A549 (cell line): ENCODE results near the gene PRELID3B. TPM values are rescaled to one million over a fixed set of nuclear protein-coding genes. Genes with fewer than 3 reads are reported as not detected.

Experiments
- ATAC-seq, 2 experiments: fragments of 200-7000 bp in 1 of 2; fragments of >200 bp in 1 of 2; cut with Nextera tagmentation in 1 of 2; cut with Tn5 transposase in 1 of 2; 3 replicates each; pipeline versions ENCODE4 v1.8.0 to v1.9.1; 2018 to 2020; ENCODE audit warnings: mild to moderate bottlenecking in 1 of 2, moderate library complexity in 1 of 2
- CTCF ChIA-PET: fragments of 300-600 bp; sonication (Branson Sonifier 250); formaldehyde crosslinking; extraction: SDS; loops from one replicate; lab custom pipeline; 2021; ENCODE audit warnings: antibody characterized with exemption, inconsistent platforms; lab: Yijun Ruan, JAX
- POLR2A ChIA-PET: fragments of 350-600 bp; formaldehyde crosslinking; extraction: SDS; loops from one replicate; lab custom pipeline; 2021; ENCODE audit warnings: antibody characterized with exemption, inconsistent platforms; lab: Yijun Ruan, JAX
- DNase-seq, 2 experiments: peaks; one replicate each; pipeline versions ENCODE4 v3.0.0 to v3.0.0-alpha.2; 2011 to 2016; ENCODE audit warnings: low read depth in 1 of 2, low spot score in 1 of 2
- FAIRE-seq: peaks from 2 replicates; lab custom pipeline; 2011; peaks lifted over from hg19 to GRCh38; lab: Jason Lieb, UNC
- H3K27ac ChIP-seq, 2 experiments: fragments of >200 bp; sonication (Bioruptor Twin); formaldehyde crosslinking; 3 replicates each; pipeline ENCODE4 v1.5.1; 2016 to 2017
- H3K4me1 ChIP-seq: fragments of >200 bp; sonication (Bioruptor Twin); formaldehyde crosslinking; 3 replicates; pipeline ENCODE4 v1.6.1; 2016
- H3K4me2 ChIP-seq: fragments of >200 bp; sonication (Bioruptor Twin); formaldehyde crosslinking; 3 replicates; pipeline ENCODE4 v1.6.1; 2016
- H3K4me3 ChIP-seq: fragments of >200 bp; sonication (Bioruptor Twin); formaldehyde crosslinking; 3 replicates; pipeline ENCODE4 v1.5.1; 2016
- H3K9me3 ChIP-seq: fragments of >200 bp; sonication (Bioruptor Twin); formaldehyde crosslinking; 3 replicates; pipeline ENCODE4 v1.6.1; 2016
- BHLHE40 ChIP-seq: IDR thresholded peaks from 2 replicates; pipeline ENCODE4 v1.6.1; 2012; ENCODE audit warnings: low read depth, low read length, inconsistent platforms
- CEBPB ChIP-seq, 2 experiments: fragments of >200 bp in 1 of 2; sonication (Bioruptor Twin) in 1 of 2; formaldehyde crosslinking in 1 of 2; IDR thresholded peaks; 2 replicates each; pipeline ENCODE4 v1.6.1; 2012 to 2016
- CHD2 ChIP-seq: fragments of 150-350 bp; IDR thresholded peaks from 2 replicates; pipeline ENCODE4 v1.6.1; 2014; ENCODE audit warnings: low read length; ENCODE audit not compliant: partially characterized antibody
- EP300 ChIP-seq, 2 experiments: fragments of >200 bp; sonication (Bioruptor Twin); formaldehyde crosslinking; IDR thresholded peaks; 2 replicates in 1 of 2; 3 replicates in 1 of 2; pipeline ENCODE4 v1.6.1; 2016 to 2017
- FOSB ChIP-seq: fragments of 250-450 bp; sonication (Bioruptor Pico); IDR thresholded peaks from 2 replicates; pipeline ENCODE4 v1.5.0; 2020; ENCODE audit warnings: mild to moderate bottlenecking, moderate library complexity
- FOSL2 ChIP-seq, 2 experiments: fragments of 450-650 bp in 1 of 2; fragments of >200 bp in 1 of 2; sonication (Bioruptor Twin) in 1 of 2; formaldehyde crosslinking; IDR thresholded peaks; 2 replicates each; pipeline versions ENCODE4 v1.5.0 to v1.6.1; 2016 to 2020; ENCODE audit warnings: mild to moderate bottlenecking in 1 of 2, moderate library complexity in 1 of 2
- FOXS1 ChIP-seq: fragments of 250-450 bp; sonication (Bioruptor Pico); IDR thresholded peaks from 2 replicates; pipeline ENCODE4 v1.5.0; 2020; ENCODE audit warnings: mild to moderate bottlenecking, moderate library complexity
- HES2 ChIP-seq: fragments of >200 bp; sonication (Bioruptor Twin); formaldehyde crosslinking; IDR thresholded peaks from 2 replicates; pipeline ENCODE4 v1.6.1; 2016
- HMGXB4 ChIP-seq: fragments of 250-450 bp; sonication (Bioruptor Pico); IDR thresholded peaks from 2 replicates; pipeline ENCODE4 v1.5.0; 2021; ENCODE audit warnings: mild to moderate bottlenecking, moderate library complexity, borderline replicate concordance
- JUN ChIP-seq, 2 experiments: fragments of >200 bp; sonication (Bioruptor Twin); formaldehyde crosslinking; IDR thresholded peaks; 2 replicates in 1 of 2; 3 replicates in 1 of 2; pipeline ENCODE4 v1.6.1; 2016 to 2017
- KDM5A ChIP-seq: fragments of 200-600 bp; sonication (generic); IDR thresholded peaks from 2 replicates; pipeline ENCODE4 v1.6.1; 2016; ENCODE audit warnings: antibody characterized with exemption, mild to moderate bottlenecking
- MYC ChIP-seq: IDR thresholded peaks from 2 replicates; pipeline ENCODE4 v1.6.1; 2012; ENCODE audit warnings: mild to moderate bottlenecking, inconsistent platforms, low read length, improper control_type of control experiment, borderline replicate concordance
- PBX3 ChIP-seq: IDR thresholded peaks from 2 replicates; pipeline ENCODE4 v1.6.1; 2012
- RFX5 ChIP-seq: fragments of 450-650 bp; IDR thresholded peaks from 2 replicates; pipeline ENCODE4 v1.7.1; 2014; ENCODE audit warnings: antibody characterized with exemption, mild to moderate bottlenecking, moderate library complexity
- RNF2 ChIP-seq: fragments of 200-600 bp; sonication (generic); IDR thresholded peaks from 2 replicates; pipeline ENCODE4 v1.6.1; 2016; ENCODE audit warnings: low read depth, mild to moderate bottlenecking, antibody characterized with exemption, moderate library complexity, borderline replicate concordance
- SMC3 ChIP-seq: fragments of >200 bp; sonication (Bioruptor Twin); formaldehyde crosslinking; IDR thresholded peaks from 3 replicates; pipeline ENCODE4 v1.6.1; 2018; ENCODE audit warnings: inconsistent platforms
- SREBF2 ChIP-seq: fragments of 450-650 bp; IDR thresholded peaks from 2 replicates; pipeline ENCODE4 v1.6.1; 2014; ENCODE audit warnings: mild to moderate bottlenecking, moderate library complexity
- TFCP2L1 ChIP-seq: fragments of 250-450 bp; sonication (Bioruptor Pico); IDR thresholded peaks from 2 replicates; pipeline ENCODE4 v1.5.0; 2021; ENCODE audit warnings: mild to moderate bottlenecking
- TP53 ChIP-seq: fragments of 250-450 bp; sonication (Bioruptor Pico); IDR thresholded peaks from 2 replicates; pipeline ENCODE4 v1.5.0; 2021; ENCODE audit warnings: mild to moderate bottlenecking, moderate library complexity
- USF2 ChIP-seq: fragments of 450-650 bp; IDR thresholded peaks from 2 replicates; pipeline ENCODE4 v1.6.1; 2014; ENCODE audit warnings: antibody characterized with exemption
- ZNF302 ChIP-seq: fragments of 250-450 bp; sonication (Bioruptor Pico); IDR thresholded peaks from 2 replicates; pipeline ENCODE4 v1.9.0; 2021; ENCODE audit warnings: inconsistent platforms, mild to moderate bottlenecking, moderate library complexity
- WGBS: methylation state at CpG from one replicate; pipeline ENCODE4 v1.1.6; 2017; ENCODE audit errors: missing lambda C conversion rate; 5-methylcytosine and 5-hydroxymethylcytosine counted together
- polyA plus RNA-seq, 4 experiments: library from polyadenylated mRNA; depleted of rRNA in 3 of 4; stranded (reverse); fragments of >200 nt; fragmentation: RNase III in 1 of 4; extraction: RNeasy Plus Mini Kit Qiagen cat#74134 plus additional on column Dnase treatment in 1 of 4; gene quantifications; 2 replicates in 3 of 4; 3 replicates in 1 of 4; pipeline ENCODE4 v1.2.3, GENCODE V29; 2011 to 2017

Gene PRELID3B
- polyA plus RNA-seq, 2 of the 4 experiments (the other 2 are of a cell fraction), result 85.6 to 143 TPM

- no peak for TF ChIP-seq SMC3
- TF ChIP-seq ZNF302 (CRISPR knock-in tag), result no peak
- no peak for TF ChIP-seq JUN (IDR thresholded peaks at IDR 0.05)
- POLR2A ChIA-PET, result no interaction called here
- Histone ChIP-seq H3K4me2 (no peak overlapping the region), H3K4me1 (peaks cover 6% of the 10 kb centered on the region; the same call in 1 of the 3 replicates), H3K9me3 (no peaks in the 10 kb centered on the region), H3K27ac (no peak overlapping the region), H3K4me3 (no peak overlapping the region)
- 88% methylated on average over 9 of the region's 9 CpGs for WGBS
- no peak for DNase-seq
- FAIRE-seq, result no peak
- no peak for ATAC-seq
- CTCF ChIA-PET, result no interaction called here
Observed at GRCh38 chr20:58986286-58986967, 56.2 kb downstream of the PRELID3B start.

- WGBS, result 96% methylated on average over 5 of the region's 5 CpGs
- CTCF ChIA-PET, result interaction anchor here (1.1 kb wide), 1 partner anchor 9 kb away, joined by 7 read pairs; no protein-coding TSS in a partner anchor
- FAIRE-seq (no peak), DNase-seq (no peak), ATAC-seq (no peak)
- H3K4me2 ChIP-seq, result no peak overlapping the region
- no peaks in the 10 kb centered on the region for H3K9me3 ChIP-seq
- no peak for TF ChIP-seq SMC3
- no peak for TF ChIP-seq KDM5A
- TF ChIP-seq RFX5, result no peak
- TF ChIP-seq CHD2, result no peak
- TF ChIP-seq PBX3, result no peak
- TF ChIP-seq SREBF2, result no peak
- no peak for TF ChIP-seq CEBPB (IDR thresholded peaks at IDR 0.05)
- no peak for TF ChIP-seq ZNF302 (CRISPR knock-in tag)
- no peak for TF ChIP-seq TP53 (CRISPR knock-in tag)
- no peak for TF ChIP-seq FOXS1 (CRISPR knock-in tag)
- no peak for TF ChIP-seq MYC
- TF ChIP-seq USF2, result no peak
- H3K4me1 ChIP-seq, result peaks cover 6% of the 10 kb centered on the region; the same call in 1 of the 3 replicates
- H3K4me3 ChIP-seq, result no peak overlapping the region
- H3K27ac ChIP-seq, result no peak overlapping the region
- POLR2A ChIA-PET, result no interaction called here
Observed at GRCh38 chr20:58985656-58986055, 56.9 kb downstream of the PRELID3B start.

GRCh38 chr20:58984691-58985090 is 57.9 kb downstream of the PRELID3B start:
- TF ChIP-seq BHLHE40, result no peak
- no peak for TF ChIP-seq FOSL2 (IDR thresholded peaks at IDR 0.05)
- TF ChIP-seq FOSL2 (CRISPR knock-in tag; IDR thresholded peaks at IDR 0.05), result no peak
- no peak for TF ChIP-seq JUN (IDR thresholded peaks at IDR 0.05)
- TF ChIP-seq KDM5A, result no peak
- no peak for TF ChIP-seq FOSB (CRISPR knock-in tag)
- TF ChIP-seq MYC, result no peak
- no peak for TF ChIP-seq HMGXB4
- TF ChIP-seq RNF2, result no peak
- no peak for TF ChIP-seq FOXS1 (CRISPR knock-in tag)
- TF ChIP-seq HES2, result no peak
- no peak for TF ChIP-seq EP300 (IDR thresholded peaks at IDR 0.05)
- TF ChIP-seq TFCP2L1 (CRISPR knock-in tag), result no peak
- TF ChIP-seq, all 56 proteins: peak for 0
- Histone ChIP-seq H3K9me3 (no peaks in the 10 kb centered on the region), H3K27ac (no peak overlapping the region), H3K4me1 (peaks cover 6% of the 10 kb centered on the region; the same call in 1 of the 3 replicates), H3K4me3 (no peak overlapping the region), H3K4me2 (no peak overlapping the region)
- no peak for ATAC-seq
- no peak for DNase-seq
- 86% methylated on average over 6 of the region's 6 CpGs for WGBS
- FAIRE-seq, result no peak
- POLR2A ChIA-PET, result no interaction called here
- CTCF ChIA-PET, result interaction anchor here (1.1 kb wide), 1 partner anchor 10 kb away, joined by 7 read pairs; no protein-coding TSS in a partner anchor
